ENCODE data around the gene TBC1D3I.
"Not testable (repeated sequence)": the region's sequence is repeated elsewhere in the genome, so short reads cannot be mapped to it uniquely, and the experiment has no call there.

Gene TBC1D3I

GRCh38 chr17:36206486-36206821 is 57.9 kb downstream of the TBC1D3I start:
- DNase-seq (ENCODE audit: low read depth): not testable (repeated sequence)

GRCh38 chr17:36205637-36206485 is 58.5 kb downstream of the TBC1D3I start:
- DNase-seq (ENCODE audit: low read depth): no peak

- no peak for DNase-seq (ENCODE audit: low read depth)
These were observed 59.5 kb downstream of the TBC1D3I start for GRCh38 chr17:36204724-36205500.
